Left hindlimb (tissue), 1 donor: ENCODE measurements around the gene GNAQ.
"Not testable (repeated sequence)": the region's sequence is repeated elsewhere in the genome, so short reads cannot be mapped to it uniquely, and the experiment has no call there.

Source experiments
- DNase-seq: peaks from one replicate; pipeline ENCODE4 v3.0.0-alpha.2; 2018

Gene GNAQ

DNA sequence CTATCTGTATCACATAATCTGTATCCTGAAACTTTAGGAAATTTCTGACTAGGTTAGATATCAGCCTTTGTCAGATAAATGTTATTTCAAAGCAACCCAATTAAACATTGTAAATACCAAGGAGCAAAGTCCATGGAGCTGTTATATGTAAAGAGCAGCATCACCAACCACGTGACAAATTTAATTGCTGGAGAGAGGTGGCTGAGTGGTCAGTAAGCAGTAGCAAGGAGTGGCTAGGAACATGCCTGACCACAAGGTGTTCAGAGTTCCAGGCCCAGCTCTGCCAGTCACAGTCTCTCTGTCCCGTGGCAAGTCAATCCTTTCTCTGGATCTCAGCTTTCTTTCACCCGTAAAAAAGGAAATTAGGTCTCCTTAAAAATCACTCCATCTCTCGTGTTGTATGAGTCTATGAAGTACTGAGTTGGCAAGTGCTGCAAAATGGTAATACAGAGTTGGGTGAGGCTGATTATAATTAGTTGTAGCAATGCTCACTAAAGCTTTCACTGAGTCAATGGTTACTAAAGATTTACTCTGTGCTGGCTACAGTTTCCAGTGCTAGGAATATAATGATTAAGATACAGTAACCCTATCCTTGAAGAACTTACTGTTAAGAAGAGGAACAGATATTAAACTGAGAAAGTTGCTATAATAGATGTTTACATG, 166.1 kb downstream of the GNAQ start:
- DNase-seq = no peak

DNA sequence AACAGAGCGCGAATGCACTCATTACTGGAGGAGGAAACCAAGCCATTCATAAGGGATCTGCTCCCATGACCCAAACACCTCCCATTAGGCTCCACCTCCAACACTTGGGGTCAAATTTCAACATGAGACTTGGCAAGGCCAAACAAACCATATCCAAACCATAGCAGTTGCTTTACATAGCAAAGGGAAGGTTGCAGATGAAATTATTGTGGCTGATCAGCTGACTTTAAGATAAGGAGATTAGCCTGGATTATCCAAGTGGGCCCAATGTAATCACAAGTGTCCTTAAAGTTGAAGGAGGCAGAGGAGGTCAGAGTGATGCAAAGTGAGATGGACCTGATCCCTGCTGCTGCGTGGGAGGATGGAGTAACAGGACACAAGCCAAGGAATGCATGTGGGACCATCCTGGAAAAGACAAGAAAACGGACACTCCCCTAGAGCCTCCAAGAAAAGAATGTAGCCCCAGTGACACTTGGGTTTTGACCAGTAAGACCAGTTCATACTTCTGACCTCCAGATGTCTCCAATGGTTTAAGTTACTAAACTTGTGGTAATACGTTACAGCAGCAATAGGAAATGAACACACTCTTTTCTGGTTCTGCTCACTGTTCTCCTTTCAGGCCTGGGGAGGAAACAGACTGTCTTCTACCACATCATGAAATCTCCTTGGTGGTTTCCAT, 167.3 kb downstream of the GNAQ start:
- DNase-seq = no peak

DNA sequence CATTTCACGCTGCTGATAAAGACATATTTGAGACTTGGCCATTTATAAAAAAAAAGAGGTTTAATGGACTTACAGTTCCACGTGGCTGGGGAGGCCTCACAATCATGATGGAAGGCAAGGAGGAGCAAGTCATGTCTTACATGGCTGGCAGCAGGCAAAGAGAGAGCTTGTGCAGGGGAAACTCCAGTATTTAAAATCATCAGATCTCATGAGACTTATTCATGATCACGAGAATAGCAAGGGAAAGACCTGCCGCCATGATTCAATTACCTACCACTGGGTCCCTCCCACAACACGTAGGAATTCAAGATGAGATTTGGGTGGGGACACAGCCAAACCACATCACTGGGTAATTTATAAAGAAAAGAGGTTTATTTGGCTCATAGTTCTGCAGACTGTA, 168.0 kb downstream of the GNAQ start:
- DNase-seq = not testable (repeated sequence)

DNA sequence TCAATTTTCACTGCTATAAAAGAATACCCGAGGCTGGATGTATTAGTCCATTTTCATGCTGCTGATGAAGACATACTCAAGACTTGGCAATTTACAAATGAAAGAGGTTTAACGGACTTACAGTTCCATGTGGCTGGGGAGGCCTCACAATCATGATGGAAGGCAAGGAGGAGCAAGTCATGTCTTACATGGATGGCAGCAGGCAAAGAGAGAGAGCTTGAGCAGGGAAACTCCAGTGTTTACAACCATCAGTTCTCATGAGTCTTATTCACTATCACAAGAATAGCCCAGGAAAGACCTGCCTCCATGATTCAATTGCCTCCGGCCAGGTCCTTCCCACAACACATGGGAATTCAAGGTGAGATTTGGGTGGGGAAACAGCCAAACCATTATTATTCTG, 170.7 kb downstream of the GNAQ start:
- not testable (repeated sequence) for DNase-seq

DNA sequence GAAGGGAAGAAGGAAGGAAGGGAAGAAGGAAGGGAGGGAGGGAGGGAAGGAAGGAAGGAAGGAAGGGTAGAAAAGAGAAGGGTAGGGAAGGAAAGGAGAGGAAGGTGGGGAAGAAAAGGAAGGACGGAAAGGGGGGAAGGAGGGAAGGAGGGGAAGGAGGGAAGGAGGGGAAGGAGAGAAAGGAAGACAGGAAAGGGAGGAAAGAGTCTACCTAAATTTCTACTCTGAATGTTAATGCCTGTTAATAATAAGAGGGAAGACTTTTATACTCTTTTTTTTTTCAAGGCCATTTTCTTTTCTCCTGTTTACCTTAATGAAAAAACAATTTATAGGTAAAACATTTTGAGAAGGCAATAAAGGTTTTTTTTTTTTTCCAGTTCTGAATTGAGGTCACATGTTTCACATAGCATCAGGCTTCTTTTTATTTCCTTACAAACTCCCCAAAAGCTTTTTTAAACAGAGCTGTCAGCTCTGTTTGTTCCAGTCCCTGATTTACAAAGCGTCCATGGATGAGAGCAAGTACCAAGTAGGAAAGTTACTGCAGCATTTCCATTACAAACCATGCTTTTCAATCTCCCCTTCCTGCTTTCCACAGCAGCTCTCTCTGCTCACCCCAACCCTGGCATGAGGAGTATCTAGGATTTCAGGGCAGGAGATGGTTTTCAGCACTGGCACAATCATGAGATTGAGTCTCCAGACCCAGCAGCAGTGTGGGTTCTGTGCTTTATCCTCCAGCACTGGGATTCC, 173.9 kb downstream of the GNAQ start:
- no peak for DNase-seq

DNA sequence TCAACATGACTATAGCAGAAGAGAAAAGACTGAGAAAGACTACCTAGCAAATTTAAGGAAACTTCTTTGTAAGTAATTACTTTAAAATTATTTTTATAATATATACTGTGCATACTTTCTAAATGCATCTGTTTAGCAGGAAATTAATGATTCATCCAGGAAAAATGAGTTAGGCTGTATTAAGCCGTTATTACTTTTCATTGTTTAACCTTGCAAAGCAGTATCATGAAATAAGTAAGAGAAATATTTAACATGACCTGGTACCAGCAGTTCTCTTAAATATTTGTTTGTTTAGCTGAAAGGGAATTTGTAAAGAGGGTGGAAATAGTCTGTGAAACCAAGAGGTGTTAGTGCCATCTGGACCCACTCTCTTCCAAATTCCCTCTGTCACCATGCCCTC, 175.0 kb downstream of the GNAQ start:
- no peak for DNase-seq

DNA sequence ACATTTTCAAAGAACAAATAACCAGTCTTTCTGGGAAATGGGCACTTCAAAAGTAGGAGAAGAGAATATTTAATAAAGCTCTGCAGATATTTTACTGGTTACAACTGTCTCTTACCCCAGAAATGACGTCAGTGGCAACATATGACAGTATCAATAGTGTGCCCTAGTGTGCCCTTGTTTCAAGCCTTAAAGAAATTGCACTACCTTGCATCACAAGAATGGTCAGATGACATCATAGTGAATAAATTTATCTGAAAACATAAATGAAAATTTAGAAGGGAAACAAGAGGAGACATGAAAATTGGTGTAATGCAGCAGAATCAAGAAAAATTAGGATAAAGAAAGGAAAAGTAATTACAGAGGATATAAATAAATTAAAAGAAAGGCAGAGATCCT, 176.7 kb downstream of the GNAQ start:
- no peak for DNase-seq

DNA sequence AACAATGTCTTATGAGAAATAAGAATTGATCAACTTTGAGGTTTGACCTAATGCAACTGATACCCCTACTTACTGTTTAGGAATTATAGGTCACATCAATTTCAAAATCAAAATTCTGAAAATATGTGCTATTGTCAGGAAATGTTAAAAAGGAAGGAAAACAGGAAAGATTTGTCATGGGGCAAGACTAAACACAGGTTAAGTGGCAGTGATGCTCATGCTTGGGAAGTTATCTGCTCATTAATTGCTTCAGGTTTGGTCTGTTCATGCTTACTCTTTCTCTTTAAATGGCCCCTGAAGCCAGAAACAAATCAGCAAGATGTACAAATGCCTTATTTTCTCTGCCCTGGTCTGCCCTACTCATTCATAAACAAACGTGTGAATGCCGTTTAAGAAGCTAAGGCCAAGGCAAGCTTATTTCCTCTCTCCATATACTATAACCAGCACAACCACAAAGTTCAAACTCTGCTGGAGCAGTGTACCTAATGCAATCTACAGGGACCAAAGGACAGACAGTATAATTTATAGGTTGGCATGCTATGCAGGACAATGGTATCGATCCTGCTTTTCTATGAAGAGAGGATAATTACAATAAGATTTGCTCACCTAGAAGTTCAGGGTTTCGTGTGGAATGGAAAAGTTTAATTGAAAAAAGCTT, 177.2 kb downstream of the GNAQ start:
- no peak for DNase-seq

DNA sequence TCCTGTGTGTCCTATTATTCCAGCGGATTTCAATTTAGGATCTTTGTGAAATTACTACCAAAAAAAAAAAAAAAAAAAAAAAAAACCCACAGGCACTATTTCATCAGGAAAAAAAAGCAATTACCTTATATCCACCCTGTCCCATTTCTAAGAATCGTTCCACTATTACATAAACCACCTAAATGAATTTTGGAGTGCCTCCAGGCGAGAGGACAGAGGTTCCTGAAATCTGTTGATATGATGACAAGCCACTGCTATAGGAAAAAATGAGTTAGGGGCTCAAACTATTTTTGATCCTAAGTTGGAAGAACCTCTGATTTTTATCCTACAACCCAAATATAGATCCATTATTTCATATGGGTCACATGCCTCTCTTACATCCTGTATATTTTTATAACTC, 177.9 kb downstream of the GNAQ start:
- no peak for DNase-seq

DNA sequence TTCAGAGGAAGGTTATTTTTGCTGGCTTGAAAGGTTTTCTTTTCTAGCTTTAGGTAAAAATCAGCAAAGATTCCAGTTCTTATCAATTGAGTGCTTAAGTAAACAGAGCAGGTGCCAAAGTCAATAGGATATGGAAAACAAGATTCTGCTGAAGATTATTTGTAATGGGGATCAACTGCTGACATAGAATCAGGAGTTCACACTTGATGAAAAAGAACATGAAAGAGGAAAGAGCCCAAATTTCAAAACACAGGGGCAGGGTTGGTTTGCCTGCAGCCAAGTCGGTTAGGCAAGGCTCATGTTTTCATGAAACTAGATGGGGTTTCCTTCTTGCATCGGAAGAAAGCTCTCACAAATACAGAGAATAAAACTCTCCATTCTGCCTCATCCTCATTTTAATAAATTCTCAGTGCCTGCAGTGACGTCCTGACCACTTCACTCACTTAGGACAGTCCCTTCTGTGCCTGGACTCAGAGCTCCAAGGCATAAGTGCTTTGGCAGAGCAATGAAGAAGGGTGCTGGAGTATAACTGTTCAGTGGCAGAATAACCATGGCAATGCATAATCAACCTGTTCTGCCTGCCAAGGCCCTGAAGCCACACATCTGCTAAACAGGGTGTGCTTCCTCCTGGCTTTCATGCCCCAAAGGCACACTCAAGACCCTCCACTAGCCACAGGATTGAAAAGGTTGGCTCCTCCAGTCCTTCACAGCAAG, 179.6 kb downstream of the GNAQ start:
- no peak for DNase-seq

DNA sequence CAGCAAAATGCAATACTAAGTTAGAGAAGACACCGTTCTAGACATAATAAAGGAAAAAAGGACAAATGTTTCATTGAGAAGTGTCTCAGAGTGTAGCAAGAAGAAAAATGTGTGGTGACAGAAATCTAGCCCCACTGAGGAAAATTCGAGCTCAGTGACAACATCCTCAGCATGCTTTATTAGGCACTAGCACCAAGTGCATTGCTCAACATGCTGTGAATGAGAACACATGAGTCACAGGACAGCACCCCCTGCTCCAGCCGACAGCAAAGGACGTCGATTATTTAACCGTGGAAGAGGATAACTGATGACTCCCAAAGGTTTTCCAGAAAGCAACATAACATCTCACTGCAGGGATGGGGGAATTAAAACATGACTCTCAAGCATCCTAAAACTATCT, 182.7 kb downstream of the GNAQ start:
- no peak for DNase-seq

DNA sequence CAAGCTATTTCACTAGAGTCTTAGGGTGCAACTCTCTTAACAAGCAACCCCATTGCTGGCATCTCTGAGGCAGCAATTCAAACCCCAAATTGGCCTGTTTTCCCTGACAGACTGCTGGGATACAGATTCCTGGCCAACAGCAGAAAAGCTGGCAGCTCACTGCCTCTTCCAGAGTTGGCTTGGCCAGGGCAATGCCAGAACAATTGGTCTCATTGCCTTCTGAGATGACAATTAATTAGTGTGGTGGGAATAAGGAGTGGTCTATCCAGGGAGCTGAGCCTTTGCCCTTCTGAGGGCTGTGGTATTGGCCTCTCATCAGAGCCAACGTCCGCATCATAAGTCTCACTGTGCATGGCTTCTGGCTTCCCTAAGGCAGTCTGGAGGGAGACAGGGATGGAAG, 183.2 kb downstream of the GNAQ start:
- no peak for DNase-seq

DNA sequence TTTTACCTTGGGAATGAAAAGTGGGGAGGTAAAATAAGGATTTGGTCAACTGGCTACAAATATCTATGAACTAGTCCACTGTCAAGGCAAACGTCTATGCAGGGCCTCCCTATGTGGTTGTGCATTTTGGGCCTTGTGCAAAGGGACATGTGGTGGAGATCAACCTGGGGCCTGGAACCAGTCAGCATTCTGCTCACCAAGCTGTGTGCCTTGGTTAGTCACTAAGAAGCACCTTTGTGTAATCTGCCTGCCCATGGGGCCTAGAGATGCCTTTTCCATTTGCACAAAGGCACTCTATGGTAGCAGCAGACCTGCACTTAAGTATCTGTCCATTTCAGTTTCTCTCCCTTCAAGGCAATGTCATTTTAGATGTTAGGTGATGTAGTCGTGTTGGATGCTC, 184.0 kb downstream of the GNAQ start:
- DNase-seq = no peak

DNA sequence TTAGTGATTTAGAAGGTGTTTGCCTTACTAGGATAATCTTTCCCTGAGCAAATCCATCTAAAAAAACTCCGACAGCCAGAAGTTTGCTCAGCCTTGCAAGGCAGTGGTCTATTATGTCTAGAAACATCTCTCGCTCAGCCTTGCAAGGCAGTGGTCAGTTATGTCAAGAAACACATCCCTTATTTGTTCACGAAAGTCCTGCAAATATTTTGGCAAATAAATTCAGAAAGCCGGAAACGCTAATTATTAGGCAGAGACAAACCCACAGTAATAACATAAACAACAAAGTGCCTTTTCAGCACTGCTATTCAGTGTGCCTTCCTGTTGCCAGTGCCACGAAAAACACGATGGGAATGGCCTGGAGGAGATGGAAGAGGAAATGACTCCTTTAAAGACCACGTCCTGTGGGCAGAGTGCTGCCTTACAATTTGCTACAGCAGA, 184.5 kb downstream of the GNAQ start:
- no peak for DNase-seq

DNA sequence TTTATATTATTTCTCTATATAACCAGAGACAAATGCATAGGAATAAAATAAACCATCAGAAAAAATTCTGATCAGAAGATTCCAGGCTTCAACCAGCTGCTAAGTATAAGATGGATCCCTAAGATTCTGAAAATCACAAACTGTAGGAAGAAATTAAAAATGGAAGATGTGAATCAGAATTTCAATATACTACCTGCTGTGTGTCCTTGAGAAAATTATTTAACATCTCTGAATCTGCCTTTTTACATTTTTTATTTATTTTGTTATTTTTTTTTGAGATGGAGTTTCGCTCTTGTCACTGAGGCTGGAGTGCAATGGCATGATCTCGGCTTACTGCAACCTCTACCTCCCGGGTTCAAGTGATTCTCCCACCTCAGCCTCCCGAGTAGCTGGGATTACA, 187.2 kb downstream of the GNAQ start:
- DNase-seq = no peak

DNA sequence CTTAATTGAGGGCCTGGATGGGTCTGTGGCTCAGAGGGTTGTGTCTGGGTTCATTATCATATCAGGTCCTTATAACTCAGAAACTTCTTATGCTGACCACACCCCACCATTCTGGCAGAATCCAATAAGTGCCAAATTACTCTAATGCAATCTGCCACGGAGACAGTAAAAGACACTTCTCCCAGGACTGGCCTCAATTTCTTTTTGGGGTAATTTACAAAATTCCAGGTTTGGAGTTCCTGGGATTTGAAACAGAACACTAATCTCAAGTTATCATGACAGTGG, 187.8 kb downstream of the GNAQ start:
- no peak for DNase-seq

DNA sequence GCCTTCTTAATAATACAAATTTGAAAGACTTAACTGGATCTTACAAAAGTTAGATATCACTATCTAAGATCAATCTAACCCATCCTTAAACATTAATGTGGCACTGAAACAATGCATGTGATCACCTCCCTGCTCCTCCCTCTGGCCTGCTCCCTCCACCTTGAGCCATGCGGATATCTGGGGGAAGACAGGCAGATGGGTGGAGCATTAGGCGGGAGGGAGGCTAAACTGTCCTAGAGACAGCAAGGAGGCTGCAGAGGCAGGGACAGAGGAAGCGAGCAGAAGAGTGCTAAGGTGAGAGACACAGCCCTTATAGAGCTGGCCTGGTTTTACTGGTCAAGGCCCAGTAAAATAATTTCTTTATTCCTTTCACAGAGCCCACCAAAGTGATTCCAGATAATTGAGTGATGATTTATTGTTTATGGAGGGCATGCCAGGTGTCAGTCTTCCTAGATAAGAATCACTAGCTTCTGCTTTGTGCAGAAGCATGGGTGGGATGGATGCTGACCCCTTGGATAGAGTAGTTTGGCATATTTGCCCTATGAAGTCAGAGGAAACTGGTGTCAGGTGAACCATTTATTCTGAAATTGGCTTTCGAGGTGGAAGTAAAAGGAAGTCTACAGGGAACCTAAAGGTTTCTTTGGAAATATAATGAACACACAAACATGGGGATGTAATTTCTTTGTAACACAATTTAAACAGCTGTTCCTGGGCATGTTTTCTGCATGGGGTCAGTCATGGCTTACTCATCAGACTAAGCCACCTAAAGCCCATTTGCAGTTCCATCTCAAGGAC, 188.3 kb downstream of the GNAQ start:
- DNase-seq = no peak

DNA sequence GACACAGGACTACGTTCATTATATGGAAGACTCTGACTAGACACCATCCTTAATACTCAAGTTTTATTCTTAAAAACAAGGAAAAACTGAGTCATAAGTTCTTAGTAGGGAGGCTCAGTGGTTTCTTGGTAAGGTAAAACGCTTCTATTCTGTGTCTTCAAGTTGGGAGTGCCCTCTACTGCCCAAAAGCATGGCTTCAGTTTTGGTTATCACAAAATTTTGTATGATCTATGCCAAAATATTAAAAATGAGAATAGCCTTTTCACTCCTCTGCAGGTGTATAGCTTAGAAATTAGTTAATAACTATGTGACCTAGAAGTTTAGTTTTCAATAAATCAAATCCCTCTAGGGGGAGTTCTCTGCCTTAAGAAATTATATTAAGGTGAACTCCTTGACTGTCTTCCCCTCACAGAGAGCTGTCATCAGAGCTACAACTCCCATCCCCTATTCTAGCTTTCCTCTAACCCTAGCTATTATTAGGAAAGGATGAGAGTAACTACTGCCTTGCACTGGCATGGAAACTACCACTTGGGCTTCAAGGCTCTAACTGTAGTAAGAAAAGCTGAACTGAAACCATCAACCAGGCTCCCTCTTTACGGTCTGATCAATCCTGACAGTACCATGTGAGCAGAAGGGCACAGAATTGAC, 189.7 kb downstream of the GNAQ start:
- no peak for DNase-seq

DNA sequence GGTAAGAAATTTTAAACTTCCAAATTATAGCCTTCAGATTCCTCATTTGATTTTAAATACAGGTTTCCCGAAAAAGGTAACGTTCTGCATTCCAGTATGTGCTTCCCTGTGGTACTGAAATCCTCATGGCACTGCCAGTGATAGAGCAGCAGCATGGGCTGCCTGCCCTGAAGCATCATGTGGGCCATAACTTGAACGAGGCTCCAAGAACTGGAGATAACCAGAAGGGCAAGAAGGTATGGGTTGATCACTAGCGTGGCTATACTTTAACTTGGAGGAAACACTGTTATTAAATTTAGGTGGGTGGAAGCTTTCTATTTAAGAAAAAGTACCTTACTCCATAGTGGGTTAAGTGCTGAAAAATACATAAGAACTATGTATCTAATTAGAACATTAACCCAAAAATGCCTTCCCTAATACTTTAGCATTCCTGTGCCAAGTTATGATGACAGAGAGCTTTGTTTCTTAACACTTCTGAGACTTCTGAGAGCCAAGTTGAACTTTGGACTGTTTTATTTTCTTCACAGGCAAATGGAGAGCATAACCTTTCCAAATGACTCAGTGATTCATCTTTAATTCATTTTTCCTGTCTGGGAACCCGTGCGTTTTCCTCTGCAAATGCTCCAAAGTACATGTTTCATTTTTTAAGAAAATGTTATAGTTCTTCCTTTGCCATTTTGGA, 192.0 kb downstream of the GNAQ start:
- no peak for DNase-seq

DNA sequence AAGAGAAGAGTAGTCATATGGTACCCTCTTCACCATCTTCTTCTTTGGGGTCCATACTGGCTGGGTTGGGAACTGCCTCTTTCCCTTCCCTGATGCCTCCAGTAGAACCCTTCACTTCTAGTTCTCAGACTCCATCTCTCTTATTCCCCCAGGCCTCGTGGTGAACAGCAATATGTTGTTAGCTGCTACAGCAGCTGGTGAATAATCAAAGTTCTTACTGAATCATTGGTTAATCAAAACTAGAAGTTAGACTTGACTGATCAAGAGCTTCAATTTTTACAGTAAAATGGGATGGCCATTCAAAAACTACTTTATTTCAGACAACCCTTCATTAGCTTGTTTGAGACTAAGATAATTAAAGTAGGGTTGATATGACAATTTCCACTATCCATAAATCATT, 192.6 kb downstream of the GNAQ start:
- DNase-seq = no peak

DNA sequence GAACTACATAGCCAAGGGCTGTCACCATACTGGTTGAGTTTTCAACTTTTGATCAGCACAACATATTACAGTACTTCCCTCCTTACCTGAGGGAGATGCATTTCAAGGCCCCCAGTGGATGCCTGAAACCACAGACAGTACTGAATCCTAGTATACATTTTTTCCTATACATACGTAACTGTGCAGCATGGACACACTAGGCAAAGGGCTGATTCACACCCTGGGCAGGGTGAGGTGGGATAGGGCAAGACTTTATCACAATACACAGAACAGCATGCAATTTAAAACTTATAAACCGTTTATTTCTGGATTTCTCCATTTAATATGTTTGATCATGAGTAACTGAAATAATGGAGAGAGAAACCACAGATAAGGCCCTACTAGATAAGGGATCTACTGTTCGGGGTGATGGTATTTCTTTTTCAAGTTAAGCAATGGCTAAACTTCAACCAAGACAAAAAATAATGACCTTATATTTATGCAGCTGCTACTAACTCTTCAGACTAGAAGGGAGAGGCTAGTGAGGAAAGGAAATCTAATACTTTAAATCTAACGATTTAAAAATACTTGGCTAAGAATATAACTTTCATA, 196.6 kb downstream of the GNAQ start:
- no peak for DNase-seq
